Measurements from ENCODE around the gene DBNDD1.
"Not testable (repeated sequence)": the region's sequence is repeated elsewhere in the genome, so short reads cannot be mapped to it uniquely, and the experiment has no call there.

DNA sequence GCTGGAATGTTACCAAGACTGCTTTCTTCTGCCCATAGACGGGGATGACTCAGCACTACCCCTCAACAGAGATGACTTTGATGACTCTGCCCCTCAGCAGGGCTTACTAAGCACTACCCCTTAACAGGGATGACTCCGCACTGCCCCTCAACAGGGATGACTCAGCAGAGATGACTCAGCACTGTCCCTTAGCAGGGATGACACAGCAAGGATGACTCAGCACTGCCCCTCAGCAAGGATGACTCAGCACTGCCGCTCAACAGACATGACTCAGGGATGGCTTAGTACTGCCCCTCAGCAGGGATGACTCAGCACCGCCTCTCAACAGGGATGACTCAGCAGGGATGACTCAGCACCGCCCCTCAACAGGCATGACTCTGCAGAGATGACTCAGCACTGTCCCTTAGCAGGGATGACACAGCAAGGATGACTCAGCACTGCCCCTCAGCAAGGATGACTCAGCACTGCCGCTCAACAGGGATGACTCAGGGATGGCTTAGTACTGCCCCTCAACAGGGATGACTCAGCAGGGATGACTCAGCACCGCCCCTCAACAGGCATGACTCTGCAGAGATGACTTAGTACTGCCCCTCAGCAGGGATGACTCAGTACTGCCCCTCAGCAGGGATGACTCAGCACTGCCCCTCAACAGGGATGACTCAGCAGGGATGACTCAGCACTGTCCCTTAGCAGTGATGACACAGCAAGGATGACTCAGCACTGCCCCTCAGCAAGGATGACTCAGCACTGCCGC is 24.4 kb downstream of the DBNDD1 start:
- TF ChIP-seq EZH2 (IDR thresholded peaks at IDR 0.05; ENCODE audit: low read depth) = not testable (repeated sequence)
- TF ChIP-seq, protein P1, sequence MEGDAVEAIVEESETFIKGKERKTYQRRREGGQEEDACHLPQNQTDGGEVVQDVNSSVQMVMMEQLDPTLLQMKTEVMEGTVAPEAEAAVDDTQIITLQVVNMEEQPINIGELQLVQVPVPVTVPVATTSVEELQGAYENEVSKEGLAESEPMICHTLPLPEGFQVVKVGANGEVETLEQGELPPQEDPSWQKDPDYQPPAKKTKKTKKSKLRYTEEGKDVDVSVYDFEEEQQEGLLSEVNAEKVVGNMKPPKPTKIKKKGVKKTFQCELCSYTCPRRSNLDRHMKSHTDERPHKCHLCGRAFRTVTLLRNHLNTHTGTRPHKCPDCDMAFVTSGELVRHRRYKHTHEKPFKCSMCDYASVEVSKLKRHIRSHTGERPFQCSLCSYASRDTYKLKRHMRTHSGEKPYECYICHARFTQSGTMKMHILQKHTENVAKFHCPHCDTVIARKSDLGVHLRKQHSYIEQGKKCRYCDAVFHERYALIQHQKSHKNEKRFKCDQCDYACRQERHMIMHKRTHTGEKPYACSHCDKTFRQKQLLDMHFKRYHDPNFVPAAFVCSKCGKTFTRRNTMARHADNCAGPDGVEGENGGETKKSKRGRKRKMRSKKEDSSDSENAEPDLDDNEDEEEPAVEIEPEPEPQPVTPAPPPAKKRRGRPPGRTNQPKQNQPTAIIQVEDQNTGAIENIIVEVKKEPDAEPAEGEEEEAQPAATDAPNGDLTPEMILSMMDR (conservative IDR thresholded peaks at IDR 0.05) = not testable (repeated sequence)
